Measurements from ENCODE around the gene MAGOH.

GRCh38 chr1:53219711-53220110, 18.6 kb downstream of the MAGOH start:
- TF ChIP-seq, protein P1, sequence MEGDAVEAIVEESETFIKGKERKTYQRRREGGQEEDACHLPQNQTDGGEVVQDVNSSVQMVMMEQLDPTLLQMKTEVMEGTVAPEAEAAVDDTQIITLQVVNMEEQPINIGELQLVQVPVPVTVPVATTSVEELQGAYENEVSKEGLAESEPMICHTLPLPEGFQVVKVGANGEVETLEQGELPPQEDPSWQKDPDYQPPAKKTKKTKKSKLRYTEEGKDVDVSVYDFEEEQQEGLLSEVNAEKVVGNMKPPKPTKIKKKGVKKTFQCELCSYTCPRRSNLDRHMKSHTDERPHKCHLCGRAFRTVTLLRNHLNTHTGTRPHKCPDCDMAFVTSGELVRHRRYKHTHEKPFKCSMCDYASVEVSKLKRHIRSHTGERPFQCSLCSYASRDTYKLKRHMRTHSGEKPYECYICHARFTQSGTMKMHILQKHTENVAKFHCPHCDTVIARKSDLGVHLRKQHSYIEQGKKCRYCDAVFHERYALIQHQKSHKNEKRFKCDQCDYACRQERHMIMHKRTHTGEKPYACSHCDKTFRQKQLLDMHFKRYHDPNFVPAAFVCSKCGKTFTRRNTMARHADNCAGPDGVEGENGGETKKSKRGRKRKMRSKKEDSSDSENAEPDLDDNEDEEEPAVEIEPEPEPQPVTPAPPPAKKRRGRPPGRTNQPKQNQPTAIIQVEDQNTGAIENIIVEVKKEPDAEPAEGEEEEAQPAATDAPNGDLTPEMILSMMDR (IDR thresholded peaks at IDR 0.05; ENCODE audit: low read depth, low read length) = no peak
- TF ChIP-seq EZH2phosphoT487 (IDR thresholded peaks at IDR 0.05; ENCODE audit: low read depth) = no peak
